ENCODE measurements around the gene PIK3CB.

Gene PIK3CB

DNA sequence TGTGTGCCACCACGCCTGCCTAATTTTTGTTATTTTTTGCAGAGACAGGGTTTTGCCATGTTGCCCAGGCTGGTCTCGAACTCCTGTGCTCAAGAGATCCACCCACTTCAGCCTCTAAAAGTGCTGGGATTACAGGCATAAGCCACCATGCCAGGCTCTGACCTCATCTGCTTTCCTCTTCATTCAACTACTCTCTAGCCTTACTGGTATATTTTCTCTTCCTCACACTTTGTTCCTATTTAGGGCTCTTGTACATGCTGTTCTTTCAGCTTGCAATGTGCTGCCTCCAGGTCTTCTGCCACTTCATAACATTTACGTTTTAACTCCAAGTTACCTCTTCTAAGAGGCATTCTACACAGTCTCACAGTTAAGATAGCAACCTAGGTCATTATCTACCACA lies 34.9 kb downstream of the PIK3CB start:
- TF ChIP-seq, protein P1, sequence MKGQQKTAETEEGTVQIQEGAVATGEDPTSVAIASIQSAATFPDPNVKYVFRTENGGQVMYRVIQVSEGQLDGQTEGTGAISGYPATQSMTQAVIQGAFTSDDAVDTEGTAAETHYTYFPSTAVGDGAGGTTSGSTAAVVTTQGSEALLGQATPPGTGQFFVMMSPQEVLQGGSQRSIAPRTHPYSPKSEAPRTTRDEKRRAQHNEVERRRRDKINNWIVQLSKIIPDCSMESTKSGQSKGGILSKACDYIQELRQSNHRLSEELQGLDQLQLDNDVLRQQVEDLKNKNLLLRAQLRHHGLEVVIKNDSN (IDR thresholded peaks at IDR 0.05) = no peak
- TF ChIP-seq TEAD4 (IDR thresholded peaks at IDR 0.05) = no peak
- TF ChIP-seq NFIC (IDR thresholded peaks at IDR 0.05) = no peak
- TF ChIP-seq RAD21 (IDR thresholded peaks at IDR 0.05; ENCODE audit: low read depth) = no peak
- no peak for TF ChIP-seq ZBTB7A (IDR thresholded peaks at IDR 0.05; ENCODE audit: low read depth)
- TF ChIP-seq, protein P2, sequence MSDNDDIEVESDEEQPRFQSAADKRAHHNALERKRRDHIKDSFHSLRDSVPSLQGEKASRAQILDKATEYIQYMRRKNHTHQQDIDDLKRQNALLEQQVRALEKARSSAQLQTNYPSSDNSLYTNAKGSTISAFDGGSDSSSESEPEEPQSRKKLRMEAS (IDR thresholded peaks at IDR 0.05) = no peak
- TF ChIP-seq YY1 (IDR thresholded peaks at IDR 0.05; ENCODE audit: low read depth) = no peak
- no peak for TF ChIP-seq TCF12 (IDR thresholded peaks at IDR 0.05; ENCODE audit: low read depth)
- TF ChIP-seq CREB1 (IDR thresholded peaks at IDR 0.05; ENCODE audit: low read depth) = no peak

GRCh38 chr3:138797508-138798038 lies 37.2 kb downstream of the PIK3CB start:
- TF ChIP-seq TEAD4 (IDR thresholded peaks at IDR 0.05) (no peak), ZBTB7A (IDR thresholded peaks at IDR 0.05; ENCODE audit: low read depth) (no peak), FOXM1 (IDR thresholded peaks at IDR 0.05; ENCODE audit: borderline replicate concordance, low read depth) (no peak), NFIC (IDR thresholded peaks at IDR 0.05) (no peak), CREB1 (IDR thresholded peaks at IDR 0.05; ENCODE audit: low read depth) (no peak), EP300 (IDR thresholded peaks at IDR 0.05; ENCODE audit: borderline replicate concordance) (no peak), CEBPB (IDR thresholded peaks at IDR 0.05) (no peak), TCF12 (IDR thresholded peaks at IDR 0.05; ENCODE audit: low read depth) (no peak), YY1 (IDR thresholded peaks at IDR 0.05; ENCODE audit: low read depth) (no peak), RAD21 (IDR thresholded peaks at IDR 0.05; ENCODE audit: low read depth) (no peak), TAF1 (IDR thresholded peaks at IDR 0.05; ENCODE audit: low read depth) (no peak), EGR1 (IDR thresholded peaks at IDR 0.05) (no peak)
- TF ChIP-seq, protein P3, sequence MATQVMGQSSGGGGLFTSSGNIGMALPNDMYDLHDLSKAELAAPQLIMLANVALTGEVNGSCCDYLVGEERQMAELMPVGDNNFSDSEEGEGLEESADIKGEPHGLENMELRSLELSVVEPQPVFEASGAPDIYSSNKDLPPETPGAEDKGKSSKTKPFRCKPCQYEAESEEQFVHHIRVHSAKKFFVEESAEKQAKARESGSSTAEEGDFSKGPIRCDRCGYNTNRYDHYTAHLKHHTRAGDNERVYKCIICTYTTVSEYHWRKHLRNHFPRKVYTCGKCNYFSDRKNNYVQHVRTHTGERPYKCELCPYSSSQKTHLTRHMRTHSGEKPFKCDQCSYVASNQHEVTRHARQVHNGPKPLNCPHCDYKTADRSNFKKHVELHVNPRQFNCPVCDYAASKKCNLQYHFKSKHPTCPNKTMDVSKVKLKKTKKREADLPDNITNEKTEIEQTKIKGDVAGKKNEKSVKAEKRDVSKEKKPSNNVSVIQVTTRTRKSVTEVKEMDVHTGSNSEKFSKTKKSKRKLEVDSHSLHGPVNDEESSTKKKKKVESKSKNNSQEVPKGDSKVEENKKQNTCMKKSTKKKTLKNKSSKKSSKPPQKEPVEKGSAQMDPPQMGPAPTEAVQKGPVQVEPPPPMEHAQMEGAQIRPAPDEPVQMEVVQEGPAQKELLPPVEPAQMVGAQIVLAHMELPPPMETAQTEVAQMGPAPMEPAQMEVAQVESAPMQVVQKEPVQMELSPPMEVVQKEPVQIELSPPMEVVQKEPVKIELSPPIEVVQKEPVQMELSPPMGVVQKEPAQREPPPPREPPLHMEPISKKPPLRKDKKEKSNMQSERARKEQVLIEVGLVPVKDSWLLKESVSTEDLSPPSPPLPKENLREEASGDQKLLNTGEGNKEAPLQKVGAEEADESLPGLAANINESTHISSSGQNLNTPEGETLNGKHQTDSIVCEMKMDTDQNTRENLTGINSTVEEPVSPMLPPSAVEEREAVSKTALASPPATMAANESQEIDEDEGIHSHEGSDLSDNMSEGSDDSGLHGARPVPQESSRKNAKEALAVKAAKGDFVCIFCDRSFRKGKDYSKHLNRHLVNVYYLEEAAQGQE (IDR thresholded peaks at IDR 0.05; ENCODE audit: low read depth) = no peak
- TF ChIP-seq, protein P1 (IDR thresholded peaks at IDR 0.05) = no peak
- TF ChIP-seq, protein P2 (IDR thresholded peaks at IDR 0.05) = no peak

DNA sequence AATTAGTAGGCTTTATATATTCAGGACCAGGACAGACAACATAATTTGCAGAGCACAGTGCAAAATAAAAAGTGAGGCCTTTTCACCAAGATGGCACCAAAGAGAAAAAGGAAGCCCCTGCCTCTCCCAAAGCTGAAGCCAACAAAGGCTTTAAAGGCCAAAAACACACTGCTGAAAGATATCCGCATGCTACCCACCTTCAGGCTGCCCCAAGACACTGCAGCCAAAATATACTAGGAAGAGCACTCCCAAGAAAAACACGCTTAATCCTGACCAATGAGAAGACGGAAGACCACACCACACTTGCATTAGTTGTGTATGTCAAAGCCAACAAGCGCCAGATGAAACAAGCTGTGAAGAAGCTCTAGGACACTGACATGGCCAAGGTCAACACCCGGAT lies 38.0 kb downstream of the PIK3CB start:
- TF ChIP-seq RAD21 (IDR thresholded peaks at IDR 0.05; ENCODE audit: low read depth) = no peak

DNA sequence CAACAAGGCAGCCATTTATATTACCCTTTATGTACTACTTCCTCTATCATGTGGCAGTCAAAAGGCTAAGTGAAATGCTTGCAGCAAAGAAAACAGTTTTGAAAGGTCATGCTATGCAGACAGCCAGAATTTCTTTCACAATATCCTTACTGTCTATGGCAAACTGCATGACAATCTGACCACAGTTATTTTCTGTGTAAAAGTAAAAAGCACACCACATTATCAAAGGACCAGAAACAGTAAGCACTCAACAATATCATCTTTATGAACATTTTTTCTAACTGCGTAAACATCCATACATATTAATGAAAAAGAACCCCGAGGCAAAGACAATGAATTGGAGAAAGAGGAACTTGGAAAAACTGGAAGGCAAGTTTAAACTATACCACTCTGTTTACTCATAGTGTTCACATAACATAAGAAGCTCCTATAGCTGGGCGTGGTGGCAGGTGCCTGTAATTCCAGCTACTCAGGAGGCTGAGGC lies 47.9 kb downstream of the PIK3CB start:
- TF ChIP-seq TEAD4 (IDR thresholded peaks at IDR 0.05) (no peak), CREB1 (IDR thresholded peaks at IDR 0.05; ENCODE audit: low read depth) (no peak), YY1 (IDR thresholded peaks at IDR 0.05; ENCODE audit: low read depth) (no peak), NFIC (IDR thresholded peaks at IDR 0.05) (no peak), ZBTB7A (IDR thresholded peaks at IDR 0.05; ENCODE audit: low read depth) (no peak), CEBPB (IDR thresholded peaks at IDR 0.05) (no peak), EGR1 (IDR thresholded peaks at IDR 0.05) (no peak), FOXM1 (IDR thresholded peaks at IDR 0.05; ENCODE audit: borderline replicate concordance, low read depth) (no peak), TCF12 (IDR thresholded peaks at IDR 0.05; ENCODE audit: low read depth) (no peak), EP300 (IDR thresholded peaks at IDR 0.05; ENCODE audit: borderline replicate concordance) (no peak), TAF1 (IDR thresholded peaks at IDR 0.05; ENCODE audit: low read depth) (no peak)
- TF ChIP-seq, protein P1 (IDR thresholded peaks at IDR 0.05) = no peak
- TF ChIP-seq, protein P2 (IDR thresholded peaks at IDR 0.05) = no peak
- TF ChIP-seq, protein P3 (IDR thresholded peaks at IDR 0.05; ENCODE audit: low read depth) = no peak

- TF ChIP-seq TEAD4 (IDR thresholded peaks at IDR 0.05) (no peak), NFIC (IDR thresholded peaks at IDR 0.05) (no peak), TCF12 (IDR thresholded peaks at IDR 0.05; ENCODE audit: low read depth) (no peak), RAD21 (IDR thresholded peaks at IDR 0.05; ENCODE audit: low read depth) (no peak)
- TF ChIP-seq, protein P3 (IDR thresholded peaks at IDR 0.05; ENCODE audit: low read depth) = no peak
- TF ChIP-seq, protein P1 (IDR thresholded peaks at IDR 0.05) = no peak
- TF ChIP-seq, protein P2 (IDR thresholded peaks at IDR 0.05) = no peak
Measured at GRCh38 chr3:138785951-138786350, 48.8 kb downstream of the PIK3CB start.

Data from Ishikawa (cell line).